A549 (cell line): ENCODE results near the gene CYB5D1. TPM values are rescaled to one million over a fixed set of nuclear protein-coding genes. Genes with fewer than 3 reads are reported as not detected.
A peak's percentile ranks its signal among the peaks of the same experiment; 100 is the strongest.

Source experiments
- ATAC-seq, 2 experiments: fragments of 200-7000 bp in 1 of 2; fragments of >200 bp in 1 of 2; cut with Nextera tagmentation in 1 of 2; cut with Tn5 transposase in 1 of 2; 3 replicates each; pipeline versions ENCODE4 v1.8.0 to v1.9.1; 2018 to 2020; ENCODE audit warnings: mild to moderate bottlenecking in 1 of 2, moderate library complexity in 1 of 2
- CTCF ChIA-PET: fragments of 300-600 bp; sonication (Branson Sonifier 250); formaldehyde crosslinking; extraction: SDS; loops from one replicate; lab custom pipeline; 2021; ENCODE audit warnings: antibody characterized with exemption, inconsistent platforms; lab: Yijun Ruan, JAX
- POLR2A ChIA-PET: fragments of 350-600 bp; formaldehyde crosslinking; extraction: SDS; loops from one replicate; lab custom pipeline; 2021; ENCODE audit warnings: antibody characterized with exemption, inconsistent platforms; lab: Yijun Ruan, JAX
- DNase-seq, 2 experiments: peaks; one replicate each; pipeline versions ENCODE4 v3.0.0 to v3.0.0-alpha.2; 2011 to 2016; ENCODE audit warnings: low read depth in 1 of 2, low spot score in 1 of 2
- FAIRE-seq: peaks from 2 replicates; lab custom pipeline; 2011; peaks lifted over from hg19 to GRCh38; lab: Jason Lieb, UNC
- H3K27ac ChIP-seq, 2 experiments: fragments of >200 bp; sonication (Bioruptor Twin); formaldehyde crosslinking; 3 replicates each; pipeline ENCODE4 v1.5.1; 2016 to 2017
- H3K4me1 ChIP-seq: fragments of >200 bp; sonication (Bioruptor Twin); formaldehyde crosslinking; 3 replicates; pipeline ENCODE4 v1.6.1; 2016
- H3K4me2 ChIP-seq: fragments of >200 bp; sonication (Bioruptor Twin); formaldehyde crosslinking; 3 replicates; pipeline ENCODE4 v1.6.1; 2016
- H3K4me3 ChIP-seq: fragments of >200 bp; sonication (Bioruptor Twin); formaldehyde crosslinking; 3 replicates; pipeline ENCODE4 v1.5.1; 2016
- H3K9me3 ChIP-seq: fragments of >200 bp; sonication (Bioruptor Twin); formaldehyde crosslinking; 3 replicates; pipeline ENCODE4 v1.6.1; 2016
- BHLHE40 ChIP-seq: IDR thresholded peaks from 2 replicates; pipeline ENCODE4 v1.6.1; 2012; ENCODE audit warnings: low read depth, low read length, inconsistent platforms
- CEBPB ChIP-seq, 2 experiments: fragments of >200 bp in 1 of 2; sonication (Bioruptor Twin) in 1 of 2; formaldehyde crosslinking in 1 of 2; IDR thresholded peaks; 2 replicates each; pipeline ENCODE4 v1.6.1; 2012 to 2016
- CHD2 ChIP-seq: fragments of 150-350 bp; IDR thresholded peaks from 2 replicates; pipeline ENCODE4 v1.6.1; 2014; ENCODE audit warnings: low read length; ENCODE audit not compliant: partially characterized antibody
- EHF ChIP-seq: fragments of 250-450 bp; sonication (Bioruptor Pico); IDR thresholded peaks from 2 replicates; pipeline ENCODE4 v1.5.0; 2020; ENCODE audit warnings: mild to moderate bottlenecking
- ESRRA ChIP-seq: fragments of 150-350 bp; IDR thresholded peaks from 2 replicates; pipeline ENCODE4 v1.6.1; 2014; ENCODE audit warnings: mild to moderate bottlenecking, low read length, borderline replicate concordance
- FOSB ChIP-seq: fragments of 250-450 bp; sonication (Bioruptor Pico); IDR thresholded peaks from 2 replicates; pipeline ENCODE4 v1.5.0; 2020; ENCODE audit warnings: mild to moderate bottlenecking, moderate library complexity
- FOSL2 ChIP-seq, 2 experiments: fragments of 450-650 bp in 1 of 2; fragments of >200 bp in 1 of 2; sonication (Bioruptor Twin) in 1 of 2; formaldehyde crosslinking; IDR thresholded peaks; 2 replicates each; pipeline versions ENCODE4 v1.5.0 to v1.6.1; 2016 to 2020; ENCODE audit warnings: mild to moderate bottlenecking in 1 of 2, moderate library complexity in 1 of 2
- GATA3 ChIP-seq: IDR thresholded peaks from 2 replicates; pipeline ENCODE4 v1.6.1; 2012; ENCODE audit warnings: borderline replicate concordance
- HDAC2 ChIP-seq: fragments of 200-600 bp; sonication (generic); IDR thresholded peaks from 2 replicates; pipeline ENCODE4 v1.6.1; 2016
- HOXA7 ChIP-seq: fragments of 250-450 bp; sonication (Bioruptor Pico); IDR thresholded peaks from 2 replicates; pipeline ENCODE4 v1.5.0; 2020; ENCODE audit warnings: mild to moderate bottlenecking, moderate library complexity
- HOXB5 ChIP-seq: fragments of 250-450 bp; sonication (Bioruptor Pico); IDR thresholded peaks from 2 replicates; pipeline ENCODE4 v1.5.0; 2020; ENCODE audit warnings: mild to moderate bottlenecking, moderate library complexity
- KDM1A ChIP-seq: fragments of 200-600 bp; sonication (generic); IDR thresholded peaks from 2 replicates; pipeline ENCODE4 v1.6.1; 2016; ENCODE audit warnings: low read depth, mild to moderate bottlenecking
- MAX ChIP-seq: IDR thresholded peaks from 2 replicates; pipeline ENCODE4 v1.6.1; 2012
- MAZ ChIP-seq: fragments of 150-350 bp; IDR thresholded peaks from 2 replicates; pipeline ENCODE4 v1.6.1; 2014; ENCODE audit warnings: antibody characterized with exemption, low read depth, low read length, borderline replicate concordance
- NFE2L2 ChIP-seq: fragments of 150-350 bp; conservative IDR thresholded peaks from 2 replicates; pipeline ENCODE4 v1.6.1; 2014; ENCODE audit warnings: low read length
- NPAS2 ChIP-seq: fragments of 250-450 bp; sonication (Bioruptor Pico); IDR thresholded peaks from 2 replicates; pipeline ENCODE4 v1.8.0; 2022; ENCODE audit warnings: mild to moderate bottlenecking, moderate library complexity, borderline replicate concordance
- PHF8 ChIP-seq: fragments of 200-600 bp; sonication (generic); IDR thresholded peaks from 2 replicates; pipeline ENCODE4 v1.6.1; 2016; ENCODE audit warnings: low read depth, mild to moderate bottlenecking, antibody characterized with exemption, moderate library complexity, borderline replicate concordance
- RARB ChIP-seq: fragments of 250-450 bp; sonication (Bioruptor Pico); IDR thresholded peaks from 2 replicates; pipeline ENCODE4 v1.8.0; 2021; ENCODE audit warnings: mild to moderate bottlenecking, moderate library complexity
- REST ChIP-seq: fragments of 200-600 bp; sonication (generic); IDR thresholded peaks from 2 replicates; pipeline ENCODE4 v1.6.1; 2016; ENCODE audit warnings: antibody characterized with exemption, mild to moderate bottlenecking, moderate library complexity
- SREBF2 ChIP-seq: fragments of 450-650 bp; IDR thresholded peaks from 2 replicates; pipeline ENCODE4 v1.6.1; 2014; ENCODE audit warnings: mild to moderate bottlenecking, moderate library complexity
- TP53 ChIP-seq: fragments of 250-450 bp; sonication (Bioruptor Pico); IDR thresholded peaks from 2 replicates; pipeline ENCODE4 v1.5.0; 2021; ENCODE audit warnings: mild to moderate bottlenecking, moderate library complexity
- ZFP36 ChIP-seq: fragments of 450-650 bp; IDR thresholded peaks from 2 replicates; pipeline ENCODE4 v1.6.1; 2014; ENCODE audit warnings: borderline replicate concordance; ENCODE audit not compliant: partially characterized antibody
- ZNF302 ChIP-seq: fragments of 250-450 bp; sonication (Bioruptor Pico); IDR thresholded peaks from 2 replicates; pipeline ENCODE4 v1.9.0; 2021; ENCODE audit warnings: inconsistent platforms, mild to moderate bottlenecking, moderate library complexity
- WGBS: methylation state at CpG from one replicate; pipeline ENCODE4 v1.1.6; 2017; ENCODE audit errors: missing lambda C conversion rate; 5-methylcytosine and 5-hydroxymethylcytosine counted together
- polyA plus RNA-seq, 4 experiments: library from polyadenylated mRNA; depleted of rRNA in 3 of 4; stranded (reverse); fragments of >200 nt; fragmentation: RNase III in 1 of 4; extraction: RNeasy Plus Mini Kit Qiagen cat#74134 plus additional on column Dnase treatment in 1 of 4; gene quantifications; 2 replicates in 3 of 4; 3 replicates in 1 of 4; pipeline ENCODE4 v1.2.3, GENCODE V29; 2011 to 2017
- TF ChIP-seq, protein P1 (sequence below): fragments of >200 bp; sonication (Bioruptor Twin); formaldehyde crosslinking; IDR thresholded peaks from 2 replicates; pipeline ENCODE4 v1.6.1; 2016
- TF ChIP-seq, protein P2 (sequence below): fragments of 450-650 bp; IDR thresholded peaks from 2 replicates; pipeline ENCODE4 v1.6.1; 2014; ENCODE audit warnings: antibody characterized with exemption
- TF ChIP-seq, protein P3 (sequence below): fragments of >200 bp; sonication (Bioruptor Twin); formaldehyde crosslinking; IDR thresholded peaks from 3 replicates; pipeline ENCODE4 v1.5.1; 2016
- TF ChIP-seq, protein P4 (sequence below): fragments of 150-350 bp; IDR thresholded peaks from 2 replicates; pipeline ENCODE4 v1.6.1; 2014; ENCODE audit warnings: low read depth, mild to moderate bottlenecking, low read length

The CYB5D1 gene
- polyA plus RNA-seq, 2 of the 4 experiments (the other 2 are of a cell fraction): 20.4 to 28.2 TPM

GRCh38 chr17:7843257-7843535 is 14.6 kb upstream of the CYB5D1 start:
- peaks cover 40% of the 10 kb centered on the region for H3K4me1 ChIP-seq
- ChIA-PET POLR2A (interaction anchor here (0.6 to 5.7 kb wide), 6 partner anchors 8 to 156 kb away, joined by 3 to 65 read pairs (median 6); partner anchors contain the start of genes CYB5D1, NAA38 and TP53), CTCF (interaction anchor here (1.3 to 25.1 kb wide), 6 partner anchors 8 to 126 kb away, joined by 3 to 677 read pairs (median 8); partner anchors contain the start of genes KDM6B and NAA38)
- 2% methylated on average over 17 of the region's 17 CpGs for WGBS
- DNase-seq (peak in 1 of 2 experiments; percentile 45), FAIRE-seq (no peak), ATAC-seq (no peak)
- peak overlapping the region; percentile 96 for H3K27ac ChIP-seq
- peak overlapping the region; percentile 91 for H3K4me2 ChIP-seq
- peak overlapping the region; percentile 80 for H3K4me3 ChIP-seq
- no peaks in the 10 kb centered on the region for H3K9me3 ChIP-seq
- TF ChIP-seq PHF8: peak; percentile 20; the same call in 1 of the 2 replicates
- TF ChIP-seq GATA3: no peak
- peak; percentile 65; the same call in 1 of the 2 replicates for TF ChIP-seq FOSB (CRISPR knock-in tag)
- peak; percentile 47 for TF ChIP-seq HOXA7 (CRISPR knock-in tag)
- TF ChIP-seq RARB (CRISPR knock-in tag): 0 out of 2 replicates have a peak, but pooled peaks have one; percentile 43
- TF ChIP-seq MAX: no peak; the same call in 1 of the 2 replicates

DNA sequence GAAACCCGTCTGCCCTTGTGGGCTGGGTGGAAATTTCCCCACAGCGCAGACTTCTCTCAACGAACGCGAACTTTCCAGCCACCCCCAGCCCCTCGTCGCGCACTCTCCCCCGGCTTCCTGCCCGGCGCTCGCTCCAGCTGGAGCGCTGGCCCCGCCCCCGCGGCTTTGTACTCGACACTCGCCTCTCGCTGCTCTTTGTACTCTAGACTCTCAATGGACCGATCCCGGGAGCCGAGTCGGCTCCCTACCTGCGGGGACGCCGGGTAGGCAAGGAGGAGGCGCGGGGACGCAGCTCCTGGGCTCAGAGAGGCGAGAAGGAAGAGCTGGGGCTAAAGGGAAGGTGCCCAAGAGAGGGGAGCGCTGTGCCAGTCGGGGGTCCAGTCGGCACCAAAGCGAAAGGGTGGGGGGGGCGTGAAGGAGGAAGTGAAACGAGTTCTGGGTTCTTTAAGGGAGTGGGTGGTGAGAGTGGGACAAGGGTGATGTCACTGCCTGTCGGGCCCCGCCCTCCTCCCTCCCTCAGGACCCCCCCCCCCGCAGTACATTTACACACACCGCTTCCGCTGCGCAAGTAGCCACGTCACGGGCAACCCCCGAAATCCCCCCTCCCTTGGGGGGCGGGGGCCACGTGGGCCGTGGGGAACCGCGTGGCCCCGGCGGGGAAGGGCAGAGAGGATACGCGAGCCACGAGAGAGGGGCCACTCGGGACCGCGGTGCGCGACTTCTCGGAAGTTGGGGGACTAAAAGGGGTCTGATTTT is 14.1 kb upstream of the CYB5D1 start:
- ChIA-PET POLR2A (interaction anchor here (0.6 to 5.7 kb wide), 7 partner anchors 9 to 157 kb away, joined by 3 to 65 read pairs (median 6); partner anchors contain the start of genes CYB5D1, NAA38 and TP53), CTCF (interaction anchor here (1.3 to 25.1 kb wide), 7 partner anchors 7 to 127 kb away, joined by 3 to 677 read pairs (median 9); partner anchors contain the start of genes KDM6B and NAA38)
- DNase-seq (peak; percentile 90 to 96), FAIRE-seq (no peak), ATAC-seq (peak; percentile 35 to 44)
- H3K4me1 ChIP-seq: peaks cover 36% of the 10 kb centered on the region
- H3K9me3 ChIP-seq: no peaks in the 10 kb centered on the region
- WGBS: 2% methylated on average over 51 of the region's 61 CpGs
- peak overlapping the region; percentile 80 for H3K4me3 ChIP-seq
- peak overlapping the region; percentile 91 for H3K4me2 ChIP-seq
- peak overlapping the region; percentile 96 for H3K27ac ChIP-seq
- TF ChIP-seq PHF8 (0 out of 2 replicates have a peak, but pooled peaks have one; percentile 8), NPAS2 (CRISPR knock-in tag) (no peak), ESRRA (no peak), SREBF2 (no peak), ZNF302 (no peak), CEBPB (IDR thresholded peaks at IDR 0.05) (peak in 1 of 2 experiments; percentile 11; a peak in 1 of 4 replicates), FOSB (CRISPR knock-in tag) (peak; percentile 92), REST (0 out of 2 replicates have a peak, but pooled peaks have one; percentile 34), MAZ (peak; percentile 97), TP53 (CRISPR knock-in tag) (peak; percentile 34; the same call in 1 of the 2 replicates), ZFP36 (no peak), FOSL2 (IDR thresholded peaks at IDR 0.05) (no peak), FOSL2 (CRISPR knock-in tag; IDR thresholded peaks at IDR 0.05) (peak; percentile 59; the same call in 1 of the 2 replicates), BHLHE40 (0 out of 2 replicates have a peak, but pooled peaks have one; percentile 31), NFE2L2 (no peak), HDAC2 (no peak), RARB (CRISPR knock-in tag) (no peak), KDM1A (no peak), EHF (no peak), HOXB5 (CRISPR knock-in tag) (no peak), CHD2 (peak; percentile 38)
- TF ChIP-seq, protein P1, sequence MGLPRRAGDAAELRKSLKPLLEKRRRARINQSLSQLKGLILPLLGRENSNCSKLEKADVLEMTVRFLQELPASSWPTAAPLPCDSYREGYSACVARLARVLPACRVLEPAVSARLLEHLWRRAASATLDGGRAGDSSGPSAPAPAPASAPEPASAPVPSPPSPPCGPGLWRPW: no peak
- TF ChIP-seq, protein P2, sequence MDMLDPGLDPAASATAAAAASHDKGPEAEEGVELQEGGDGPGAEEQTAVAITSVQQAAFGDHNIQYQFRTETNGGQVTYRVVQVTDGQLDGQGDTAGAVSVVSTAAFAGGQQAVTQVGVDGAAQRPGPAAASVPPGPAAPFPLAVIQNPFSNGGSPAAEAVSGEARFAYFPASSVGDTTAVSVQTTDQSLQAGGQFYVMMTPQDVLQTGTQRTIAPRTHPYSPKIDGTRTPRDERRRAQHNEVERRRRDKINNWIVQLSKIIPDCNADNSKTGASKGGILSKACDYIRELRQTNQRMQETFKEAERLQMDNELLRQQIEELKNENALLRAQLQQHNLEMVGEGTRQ: peak; percentile 82
- TF ChIP-seq, protein P3, sequence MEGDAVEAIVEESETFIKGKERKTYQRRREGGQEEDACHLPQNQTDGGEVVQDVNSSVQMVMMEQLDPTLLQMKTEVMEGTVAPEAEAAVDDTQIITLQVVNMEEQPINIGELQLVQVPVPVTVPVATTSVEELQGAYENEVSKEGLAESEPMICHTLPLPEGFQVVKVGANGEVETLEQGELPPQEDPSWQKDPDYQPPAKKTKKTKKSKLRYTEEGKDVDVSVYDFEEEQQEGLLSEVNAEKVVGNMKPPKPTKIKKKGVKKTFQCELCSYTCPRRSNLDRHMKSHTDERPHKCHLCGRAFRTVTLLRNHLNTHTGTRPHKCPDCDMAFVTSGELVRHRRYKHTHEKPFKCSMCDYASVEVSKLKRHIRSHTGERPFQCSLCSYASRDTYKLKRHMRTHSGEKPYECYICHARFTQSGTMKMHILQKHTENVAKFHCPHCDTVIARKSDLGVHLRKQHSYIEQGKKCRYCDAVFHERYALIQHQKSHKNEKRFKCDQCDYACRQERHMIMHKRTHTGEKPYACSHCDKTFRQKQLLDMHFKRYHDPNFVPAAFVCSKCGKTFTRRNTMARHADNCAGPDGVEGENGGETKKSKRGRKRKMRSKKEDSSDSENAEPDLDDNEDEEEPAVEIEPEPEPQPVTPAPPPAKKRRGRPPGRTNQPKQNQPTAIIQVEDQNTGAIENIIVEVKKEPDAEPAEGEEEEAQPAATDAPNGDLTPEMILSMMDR: no peak
- TF ChIP-seq, protein P4, sequence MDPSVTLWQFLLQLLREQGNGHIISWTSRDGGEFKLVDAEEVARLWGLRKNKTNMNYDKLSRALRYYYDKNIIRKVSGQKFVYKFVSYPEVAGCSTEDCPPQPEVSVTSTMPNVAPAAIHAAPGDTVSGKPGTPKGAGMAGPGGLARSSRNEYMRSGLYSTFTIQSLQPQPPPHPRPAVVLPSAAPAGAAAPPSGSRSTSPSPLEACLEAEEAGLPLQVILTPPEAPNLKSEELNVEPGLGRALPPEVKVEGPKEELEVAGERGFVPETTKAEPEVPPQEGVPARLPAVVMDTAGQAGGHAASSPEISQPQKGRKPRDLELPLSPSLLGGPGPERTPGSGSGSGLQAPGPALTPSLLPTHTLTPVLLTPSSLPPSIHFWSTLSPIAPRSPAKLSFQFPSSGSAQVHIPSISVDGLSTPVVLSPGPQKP: no peak
